Gastrocnemius medialis (tissue), 4 donors: Measurements from ENCODE around the gene MYL4. TPM values are rescaled to one million over a fixed set of nuclear protein-coding genes. Genes with fewer than 3 reads are reported as not detected.
"Not testable (repeated sequence)": the region's sequence is repeated elsewhere in the genome, so short reads cannot be mapped to it uniquely, and the experiment has no call there.

Source experiments
- ATAC-seq, 2 donors: fragments of 150-250 bp; one replicate each; pipeline ENCODE4 v1.9.1; 2016
- DNase-seq, 2 donors: peaks; one replicate each; pipeline ENCODE4 v3.0.0-alpha.2; 2019
- H3K27ac ChIP-seq, 4 donors: fragments of 200-600 bp; sonication (generic); 1 replicate in 1 of 4; 2 replicates in 3 of 4; pipeline ENCODE4 v1.5.1; 2016 to 2018; ENCODE audit warnings: mild to moderate bottlenecking in 2 of 4, moderate library complexity in 1 of 4
- H3K27me3 ChIP-seq, 3 donors: fragments of 200-600 bp; sonication (generic) in 2 of 3; 1 replicate in 1 of 3; 2 replicates in 2 of 3; pipeline versions ENCODE4 v1.5.1 to v1.6.0; 2016 to 2019; ENCODE audit warnings: mild to moderate bottlenecking in 1 of 3, moderate library complexity in 1 of 3
- H3K36me3 ChIP-seq, 2 donors: fragments of 200-600 bp; sonication (generic) in 1 of 2; one replicate each; pipeline ENCODE4 v1.5.1; 2017 to 2018
- H3K4me1 ChIP-seq, 2 donors: fragments of 200-600 bp; sonication (generic) in 1 of 2; one replicate each; pipeline ENCODE4 v1.5.1; 2016 to 2017; ENCODE audit warnings: mild to moderate bottlenecking in 2 of 2
- H3K4me3 ChIP-seq, 4 donors: fragments of 200-600 bp; sonication (generic) in 3 of 4; 1 replicate in 1 of 4; 2 replicates in 3 of 4; pipeline ENCODE4 v1.5.1; 2016 to 2019; ENCODE audit warnings: mild to moderate bottlenecking in 2 of 4
- H3K9me3 ChIP-seq, 3 donors: fragments of 200-600 bp; sonication (generic) in 2 of 3; 1 replicate in 1 of 3; 2 replicates in 2 of 3; pipeline ENCODE4 v1.5.1; 2016 to 2019
- CTCF ChIP-seq, 5 experiments: fragments of 450-650 bp in 3 of 5; fragments of 200-600 bp in 2 of 5; sonication (generic) in 2 of 5; IDR thresholded peaks in 4 of 5; conservative IDR thresholded peaks in 1 of 5; 1 replicate in 4 of 5; 2 replicates in 1 of 5; pipeline ENCODE4 v1.5.1; 2016 to 2019; ENCODE audit warnings: antibody characterized with exemption in 5 of 5, mild to moderate bottlenecking in 3 of 5, moderate library complexity in 3 of 5
- POLR2A ChIP-seq, 2 donors: fragments of 450-650 bp; IDR thresholded peaks; one replicate each; pipeline ENCODE4 v1.6.1; 2017; ENCODE audit warnings: antibody characterized with exemption in 2 of 2, mild to moderate bottlenecking in 2 of 2, moderate library complexity in 2 of 2
- in situ Hi-C, 4 donors: fragments of 200-750 bp; cut with MboI; loops; one replicate each; pipeline versions ENCODE4 v1.15.0 to v1.8.0; 2017; ENCODE audit warnings: low sequenced_read_pairs in 4 of 4
- intact Hi-C: fragments of 100-400 bp; cut with DNase I; formaldehyde crosslinking; loops from one replicate; pipeline ENCODE4 v1.15.1; 2023; ENCODE audit warnings: low total_unique reads
- total RNA-seq, 4 donors: library from RNA; depleted of rRNA; stranded (reverse); fragments of >200 nt; gene quantifications; one replicate each; pipeline versions ENCODE4 v1.1.0 to v1.2.3, GENCODE V29; 2016

MYL4 gene
- total RNA-seq, 4 donors from 2014 or later: 0.97 TPM; not detected in 3

- no peak for TF ChIP-seq CTCF (IDR thresholded peaks at IDR 0.05 in 4 of 5, conservative IDR thresholded peaks at IDR 0.05 in 1 of 5)
- no peak for TF ChIP-seq POLR2A (IDR thresholded peaks at IDR 0.05)
- in situ Hi-C loops (no loop called here), intact Hi-C loops (no loop called here)
- Histone ChIP-seq H3K9me3 (no peaks in the 10 kb centered on the region), H3K27ac (no peak overlapping the region), H3K4me3 (no peak overlapping the region), H3K27me3 (no peaks in the 10 kb centered on the region), H3K4me1 (peaks cover 6 to 7% of the 10 kb centered on the region in 2 donors), H3K36me3 (no peaks in the 10 kb centered on the region)
- ATAC-seq (no peak), DNase-seq (no peak)
Measured at GRCh38 chr17:47170710-47171109, 38.4 kb upstream of the MYL4 start.

GRCh38 chr17:47172696-47173565 lies 36.2 kb upstream of the MYL4 start:
- TF ChIP-seq POLR2A (IDR thresholded peaks at IDR 0.05) (no peak), CTCF (IDR thresholded peaks at IDR 0.05 in 4 of 5, conservative IDR thresholded peaks at IDR 0.05 in 1 of 5) (no peak)
- no peak overlapping the region for H3K4me3 ChIP-seq
- DNase-seq (no peak), ATAC-seq (no peak)
- intact Hi-C loops (no loop called here), in situ Hi-C loops (no loop called here)
- no peaks in the 10 kb centered on the region for H3K27me3 ChIP-seq
- no peak overlapping the region for H3K27ac ChIP-seq
- H3K36me3 ChIP-seq: no peaks in the 10 kb centered on the region
- no peaks in the 10 kb centered on the region for H3K9me3 ChIP-seq
- peaks cover 0 to 11% of the 10 kb centered on the region in 2 donors for H3K4me1 ChIP-seq

- in situ Hi-C loops, H3K27ac ChIP-seq, H3K9me3 ChIP-seq, ATAC-seq, H3K4me3 ChIP-seq, intact Hi-C loops, DNase-seq, H3K27me3 ChIP-seq: not testable (repeated sequence)
- H3K4me1 ChIP-seq: peaks cover 4 to 24% of the 10 kb centered on the region in 2 donors
- peaks cover 0 to 11% of the 10 kb centered on the region in 2 donors for H3K36me3 ChIP-seq
Measured at GRCh38 chr17:47174823-47175222, 34.3 kb upstream of the MYL4 start.

GRCh38 chr17:47176389-47176826 lies 32.7 kb upstream of the MYL4 start:
- ATAC-seq (no peak), DNase-seq (no peak)
- TF ChIP-seq POLR2A (IDR thresholded peaks at IDR 0.05): no peak
- TF ChIP-seq CTCF (IDR thresholded peaks at IDR 0.05 in 4 of 5, conservative IDR thresholded peaks at IDR 0.05 in 1 of 5): no peak
- no peaks in the 10 kb centered on the region for H3K27me3 ChIP-seq
- peaks cover 4 to 26% of the 10 kb centered on the region in 2 donors for H3K4me1 ChIP-seq
- in situ Hi-C loops (no loop called here), intact Hi-C loops (no loop called here)
- no peaks in the 10 kb centered on the region for H3K9me3 ChIP-seq
- no peak overlapping the region for H3K4me3 ChIP-seq
- peaks cover 0 to 22% of the 10 kb centered on the region in 2 donors for H3K36me3 ChIP-seq
- no peak overlapping the region for H3K27ac ChIP-seq

GRCh38 chr17:47177261-47177660 lies 31.9 kb upstream of the MYL4 start:
- peaks cover 0 to 22% of the 10 kb centered on the region in 2 donors for H3K36me3 ChIP-seq
- no peak overlapping the region for H3K27ac ChIP-seq
- TF ChIP-seq POLR2A (IDR thresholded peaks at IDR 0.05): no peak
- no peak for TF ChIP-seq CTCF (IDR thresholded peaks at IDR 0.05 in 4 of 5, conservative IDR thresholded peaks at IDR 0.05 in 1 of 5)
- intact Hi-C loops (no loop called here), in situ Hi-C loops (no loop called here)
- ATAC-seq (no peak), DNase-seq (no peak)
- no peaks in the 10 kb centered on the region for H3K9me3 ChIP-seq
- H3K4me1 ChIP-seq: peaks cover 11 to 27% of the 10 kb centered on the region in 2 donors
- H3K27me3 ChIP-seq: no peaks in the 10 kb centered on the region
- no peak overlapping the region for H3K4me3 ChIP-seq
